ENCODE results near the gene PCDHGA11. TPM values are rescaled to one million over a fixed set of nuclear protein-coding genes. Genes with fewer than 3 reads are reported as not detected.
A peak's percentile ranks its signal among the peaks of the same experiment; 100 is the strongest.
"Not testable (repeated sequence)": the region's sequence is repeated elsewhere in the genome, so short reads cannot be mapped to it uniquely, and the experiment has no call there.

Gene PCDHGA11
- total RNA-seq, 4 donors from 2014 or later = 3.1 to 12.1 (median 5.3) TPM

DNA sequence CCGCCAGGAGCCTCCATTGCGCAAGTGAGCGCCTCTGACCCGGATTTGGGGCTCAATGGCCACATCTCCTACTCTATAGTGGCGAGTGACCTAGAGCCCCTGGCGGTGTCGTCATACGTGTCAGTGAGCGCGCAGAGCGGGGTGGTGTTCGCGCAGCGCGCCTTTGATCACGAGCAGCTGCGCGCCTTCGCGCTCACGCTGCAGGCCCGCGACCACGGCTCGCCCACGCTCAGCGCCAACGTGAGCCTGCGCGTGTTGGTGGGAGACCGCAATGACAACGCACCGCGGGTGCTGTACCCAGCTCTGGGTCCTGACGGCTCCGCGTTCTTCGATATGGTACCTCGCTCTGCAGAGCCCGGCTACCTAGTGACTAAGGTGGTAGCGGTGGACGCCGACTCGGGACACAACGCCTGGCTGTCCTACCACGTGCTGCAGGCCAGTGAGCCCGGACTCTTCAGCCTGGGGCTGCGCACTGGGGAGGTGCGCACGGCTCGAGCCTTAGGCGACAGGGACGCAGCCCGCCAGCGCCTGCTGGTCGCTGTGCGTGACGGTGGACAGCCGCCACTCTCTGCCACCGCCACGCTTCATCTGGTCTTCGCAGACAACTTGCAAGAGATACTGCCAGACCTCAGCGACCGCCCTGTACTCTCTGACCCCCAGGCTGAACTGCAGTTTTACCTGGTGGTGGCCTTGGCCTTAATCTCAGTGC, 11.1 kb upstream of the PCDHGA11 start:
- ATAC-seq (ENCODE audit: low FRiP score) (no peak), DNase-seq (ENCODE audit: low spot score) (no peak)

DNA sequence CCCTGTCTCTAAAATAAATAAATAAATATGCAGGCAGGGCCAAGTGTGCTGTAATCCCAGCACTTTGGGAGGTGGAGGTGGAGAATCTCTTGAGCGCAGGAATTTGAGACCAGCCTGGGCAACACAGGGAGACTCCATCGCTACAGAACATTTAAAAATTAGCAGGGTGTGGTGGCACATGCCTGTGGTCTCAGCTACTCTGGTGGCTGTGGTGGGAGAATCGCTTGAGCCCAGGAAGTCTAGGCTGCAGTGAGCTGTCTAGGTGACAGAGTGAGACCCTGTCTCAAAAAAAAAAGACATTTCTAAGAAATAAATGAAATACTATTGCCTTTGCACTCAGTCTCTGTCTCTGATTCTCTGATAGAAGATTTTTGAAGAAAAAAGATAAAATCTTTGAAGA, 9.3 kb upstream of the PCDHGA11 start:
- DNase-seq (ENCODE audit: low spot score) (no peak), ATAC-seq (ENCODE audit: low FRiP score) (no peak)
- TF ChIP-seq, protein P1, sequence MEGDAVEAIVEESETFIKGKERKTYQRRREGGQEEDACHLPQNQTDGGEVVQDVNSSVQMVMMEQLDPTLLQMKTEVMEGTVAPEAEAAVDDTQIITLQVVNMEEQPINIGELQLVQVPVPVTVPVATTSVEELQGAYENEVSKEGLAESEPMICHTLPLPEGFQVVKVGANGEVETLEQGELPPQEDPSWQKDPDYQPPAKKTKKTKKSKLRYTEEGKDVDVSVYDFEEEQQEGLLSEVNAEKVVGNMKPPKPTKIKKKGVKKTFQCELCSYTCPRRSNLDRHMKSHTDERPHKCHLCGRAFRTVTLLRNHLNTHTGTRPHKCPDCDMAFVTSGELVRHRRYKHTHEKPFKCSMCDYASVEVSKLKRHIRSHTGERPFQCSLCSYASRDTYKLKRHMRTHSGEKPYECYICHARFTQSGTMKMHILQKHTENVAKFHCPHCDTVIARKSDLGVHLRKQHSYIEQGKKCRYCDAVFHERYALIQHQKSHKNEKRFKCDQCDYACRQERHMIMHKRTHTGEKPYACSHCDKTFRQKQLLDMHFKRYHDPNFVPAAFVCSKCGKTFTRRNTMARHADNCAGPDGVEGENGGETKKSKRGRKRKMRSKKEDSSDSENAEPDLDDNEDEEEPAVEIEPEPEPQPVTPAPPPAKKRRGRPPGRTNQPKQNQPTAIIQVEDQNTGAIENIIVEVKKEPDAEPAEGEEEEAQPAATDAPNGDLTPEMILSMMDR (IDR thresholded peaks at IDR 0.05) = no peak

More for the DNA sequence above, 11.1 kb upstream of the PCDHGA11 start:
- TF ChIP-seq, protein P1 (IDR thresholded peaks at IDR 0.05) = no peak

DNA sequence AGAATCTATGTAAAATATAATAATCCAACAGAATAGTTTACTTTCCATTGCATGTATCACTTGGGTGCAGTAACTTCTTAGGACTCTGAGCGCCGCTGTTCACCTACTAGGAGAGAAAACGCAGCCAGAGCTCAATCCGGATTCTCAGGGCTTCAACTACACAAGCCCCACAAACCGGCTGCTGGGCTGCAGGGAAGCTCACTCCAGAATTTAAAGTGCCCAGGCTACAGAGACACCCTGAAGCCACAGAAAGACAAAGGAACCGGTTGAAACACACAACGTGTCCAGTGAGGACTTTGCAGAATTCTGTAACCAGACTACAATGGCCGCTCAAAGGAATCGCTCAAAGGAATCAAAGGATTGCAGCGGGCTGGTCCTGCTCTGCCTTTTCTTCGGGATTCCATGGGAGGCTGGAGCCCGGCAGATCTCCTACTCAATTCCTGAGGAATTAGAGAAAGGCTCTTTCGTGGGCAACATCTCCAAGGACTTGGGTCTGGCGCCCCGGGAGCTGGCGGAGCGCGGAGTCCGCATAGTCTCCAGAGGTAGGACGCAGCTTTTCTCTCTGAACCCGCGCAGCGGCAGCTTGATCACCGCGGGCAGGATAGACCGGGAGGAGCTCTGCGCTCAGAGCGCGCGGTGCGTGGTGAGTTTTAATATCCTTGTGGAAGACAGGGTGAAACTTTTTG, 7.9 kb upstream of the PCDHGA11 start, which contains the start of gene PCDHGA10:
Gene PCDHGA10 (plus strand): TSS at position 134 of the 686 bp plus-strand sequence. CDS start 189 bp downstream, at position 323.
- TF ChIP-seq, protein P1 (IDR thresholded peaks at IDR 0.05) = no peak
- no peak for ATAC-seq (ENCODE audit: low FRiP score)
- DNase-seq (ENCODE audit: low spot score) = no peak

DNA sequence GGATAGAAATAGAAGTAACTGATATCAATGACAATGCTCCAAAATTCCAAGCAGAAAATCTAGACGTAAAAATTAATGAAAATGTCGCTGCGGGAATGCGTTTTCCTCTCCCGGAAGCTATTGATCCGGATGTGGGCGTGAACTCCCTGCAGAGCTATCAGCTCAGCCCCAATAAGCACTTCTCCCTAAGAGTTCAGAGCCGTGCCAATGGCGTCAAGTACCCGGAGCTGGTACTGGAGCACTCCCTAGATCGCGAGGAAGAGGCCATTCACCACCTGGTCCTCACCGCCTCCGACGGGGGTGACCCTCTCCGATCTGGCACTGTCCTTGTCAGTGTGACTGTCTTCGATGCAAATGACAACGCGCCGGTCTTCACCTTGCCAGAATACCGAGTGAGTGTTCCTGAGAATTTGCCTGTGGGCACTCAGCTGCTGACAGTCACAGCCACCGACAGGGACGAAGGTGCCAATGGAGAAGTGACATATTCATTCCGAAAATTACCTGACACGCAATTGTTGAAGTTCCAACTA, 7.2 kb upstream of the PCDHGA11 start:
- TF ChIP-seq, protein P1 (IDR thresholded peaks at IDR 0.05) = no peak
- no peak for ATAC-seq (ENCODE audit: low FRiP score)
- no peak for DNase-seq (ENCODE audit: low spot score)

DNA sequence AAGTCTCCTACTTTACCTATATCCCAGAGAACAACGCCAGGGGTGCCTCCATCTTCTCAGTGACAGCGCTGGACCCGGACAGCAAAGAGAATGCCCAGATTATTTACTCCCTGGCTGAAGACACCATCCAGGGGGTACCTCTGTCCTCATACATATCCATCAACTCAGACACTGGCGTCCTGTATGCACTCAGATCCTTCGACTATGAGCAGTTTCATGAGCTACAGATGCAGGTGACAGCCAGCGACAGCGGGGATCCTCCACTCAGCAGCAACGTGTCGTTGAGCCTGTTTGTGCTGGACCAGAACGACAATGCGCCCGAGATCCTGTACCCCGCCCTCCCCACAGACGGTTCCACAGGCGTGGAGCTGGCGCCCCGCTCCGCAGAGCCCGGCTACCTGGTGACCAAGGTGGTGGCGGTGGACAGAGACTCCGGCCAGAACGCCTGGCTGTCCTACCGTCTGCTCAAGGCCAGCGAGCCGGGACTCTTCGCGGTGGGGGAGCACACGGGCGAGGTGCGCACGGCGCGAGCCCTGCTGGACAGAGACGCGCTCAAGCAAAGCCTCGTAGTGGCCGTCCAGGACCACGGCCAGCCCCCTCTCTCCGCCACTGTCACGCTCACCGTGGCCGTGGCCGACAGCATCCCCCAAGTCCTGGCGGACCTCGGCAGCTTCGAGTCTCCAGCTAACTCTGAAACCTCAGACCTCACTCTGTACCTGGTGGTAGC, 6.1 kb upstream of the PCDHGA11 start:
- not testable (repeated sequence) for DNase-seq (ENCODE audit: low spot score); ATAC-seq (ENCODE audit: low FRiP score)

DNA sequence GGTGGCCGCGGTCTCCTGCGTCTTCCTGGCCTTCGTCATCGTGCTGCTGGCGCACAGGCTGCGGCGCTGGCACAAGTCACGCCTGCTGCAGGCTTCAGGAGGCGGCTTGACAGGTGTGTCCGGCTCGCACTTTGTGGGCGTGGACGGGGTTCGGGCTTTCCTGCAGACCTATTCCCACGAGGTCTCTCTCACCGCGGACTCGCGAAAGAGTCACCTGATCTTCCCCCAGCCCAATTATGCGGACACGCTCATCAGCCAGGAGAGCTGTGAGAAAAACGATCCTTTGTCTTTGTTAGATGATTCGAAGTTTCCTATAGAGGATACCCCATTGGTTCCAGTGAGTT, 5.6 kb upstream of the PCDHGA11 start:
- not testable (repeated sequence) for ATAC-seq (ENCODE audit: low FRiP score); DNase-seq (ENCODE audit: low spot score)

DNA sequence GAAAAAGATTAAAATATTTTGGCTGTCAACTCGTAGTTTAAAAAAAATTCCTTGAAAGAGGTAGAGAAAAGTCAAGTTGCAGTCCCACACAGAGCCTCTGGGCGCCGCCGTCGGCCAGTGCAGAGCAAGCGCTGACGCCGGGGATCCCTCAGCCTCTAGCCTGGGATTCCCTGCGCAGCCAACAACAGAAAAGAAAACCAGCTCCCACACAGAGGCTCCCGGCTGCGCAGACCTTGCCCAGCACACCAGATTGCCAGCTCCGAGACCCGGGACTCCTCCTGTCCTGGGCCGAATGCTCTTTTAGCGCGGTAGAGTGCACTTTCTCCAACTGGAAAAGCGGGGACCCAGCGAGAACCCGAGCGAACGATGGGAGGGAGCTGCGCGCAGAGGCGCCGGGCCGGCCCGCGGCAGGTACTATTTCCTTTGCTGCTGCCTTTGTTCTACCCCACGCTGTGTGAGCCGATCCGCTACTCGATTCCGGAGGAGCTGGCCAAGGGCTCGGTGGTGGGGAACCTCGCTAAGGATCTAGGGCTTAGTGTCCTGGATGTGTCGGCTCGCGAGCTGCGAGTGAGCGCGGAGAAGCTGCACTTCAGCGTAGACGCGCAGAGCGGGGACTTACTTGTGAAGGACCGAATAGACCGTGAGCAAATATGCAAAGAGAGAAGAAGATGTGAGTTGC, 3.2 kb upstream of the PCDHGA11 start, which contains the start of gene PCDHGB7:
Gene PCDHGB7 (plus strand): TSS at position 184 of the 679 bp plus-strand sequence. CDS start 183 bp downstream, at position 367.
- peak; percentile 70 for ATAC-seq (ENCODE audit: low FRiP score)
- DNase-seq (ENCODE audit: low spot score) = not testable (repeated sequence)
- TF ChIP-seq, protein P1 (IDR thresholded peaks at IDR 0.05) = peak in 1 of 3 donors; percentile 23

Data from omental fat pad (tissue), 4 donors.